PC-9 (cell line): ENCODE data around the gene MYH11. TPM values are rescaled to one million over a fixed set of nuclear protein-coding genes. Genes with fewer than 3 reads are reported as not detected.
"Not testable (repeated sequence)": the region's sequence is repeated elsewhere in the genome, so short reads cannot be mapped to it uniquely, and the experiment has no call there.

Source experiments
- BruUV-seq: library from RNA; stranded (reverse); fragments of 400-500 nt; replicated peaks from 2 replicates; lab custom pipeline; 2021; lab: Mats Ljungman, UMichigan
- CTCF ChIA-PET: fragments of 300-600 bp; sonication (Branson Sonifier 250); formaldehyde crosslinking; loops from one replicate; lab custom pipeline; 2022; ENCODE audit warnings: antibody characterized with exemption; lab: Charles Lee
- POLR2A ChIA-PET: fragments of 300-600 bp; sonication (Branson Sonifier 250); formaldehyde crosslinking; loops from one replicate; lab custom pipeline; 2022; ENCODE audit warnings: antibody characterized with exemption; ENCODE audit not compliant: unreplicated experiment; lab: Charles Lee
- DNase-seq, 2 experiments: peaks; one replicate each; pipeline versions ENCODE4 v3.0.0 to v3.0.0-alpha.2; 2015 to 2022; ENCODE audit warnings: mixed read lengths in 1 of 2
- H2AFZ ChIP-seq: fragments of 200-600 bp; sonication (generic); 2 replicates; pipeline ENCODE4 v1.8.1; 2017; ENCODE audit warnings: antibody characterized with exemption
- H3F3A ChIP-seq: fragments of 200-600 bp; sonication (generic); 2 replicates; pipeline ENCODE4 v1.8.1; 2017; ENCODE audit warnings: antibody characterized with exemption, mild to moderate bottlenecking, low read depth; ENCODE audit not compliant: insufficient read depth
- H3K27ac ChIP-seq: fragments of 200-600 bp; sonication (generic); 2 replicates; pipeline ENCODE4 v1.6.1; 2016; ENCODE audit warnings: mixed run types
- H3K27me3 ChIP-seq: fragments of 200-600 bp; sonication (generic); 2 replicates; pipeline ENCODE4 v1.6.1; 2016; ENCODE audit warnings: low read depth, mixed run types; ENCODE audit not compliant: insufficient read depth
- H3K36me3 ChIP-seq: fragments of 200-600 bp; sonication (generic); 2 replicates; pipeline ENCODE4 v1.6.1; 2016; ENCODE audit warnings: low read depth, mixed run types
- H3K4me1 ChIP-seq: fragments of 200-600 bp; sonication (generic); replicated peaks from 2 replicates; pipeline ENCODE4 v1.6.1; 2016; ENCODE audit warnings: mixed run types; ENCODE audit not compliant: insufficient read depth
- H3K4me2 ChIP-seq: fragments of 200-600 bp; sonication (generic); 2 replicates; pipeline ENCODE4 v1.6.1; 2017; ENCODE audit warnings: mixed run types
- H3K4me3 ChIP-seq: fragments of 200-600 bp; sonication (generic); 2 replicates; pipeline ENCODE4 v1.6.1; 2016; ENCODE audit warnings: mixed run types
- H3K79me2 ChIP-seq: fragments of 200-600 bp; sonication (generic); 2 replicates; pipeline ENCODE4 v1.6.1; 2017; ENCODE audit warnings: low read depth, mixed run types
- H3K9me2 ChIP-seq: fragments of 200-600 bp; sonication (generic); 2 replicates; pipeline ENCODE4 v1.8.1; 2017; ENCODE audit warnings: mild to moderate bottlenecking; ENCODE audit not compliant: insufficient read depth
- H3K9me3 ChIP-seq: fragments of 200-600 bp; sonication (generic); 2 replicates; pipeline ENCODE4 v1.8.1; 2016; ENCODE audit warnings: low read depth; ENCODE audit not compliant: insufficient read depth
- H4K20me1 ChIP-seq: fragments of 200-600 bp; sonication (generic); 2 replicates; pipeline ENCODE4 v1.8.1; 2017; ENCODE audit not compliant: insufficient read depth
- EZH2 ChIP-seq: fragments of 200-600 bp; sonication (generic); IDR thresholded peaks from 2 replicates; pipeline ENCODE4 v1.8.0; 2017; ENCODE audit warnings: antibody characterized with exemption, low read depth
- intact Hi-C: fragments of 100-400 bp; cut with micrococcal nuclease; formaldehyde crosslinking; loops from one replicate; pipeline ENCODE4 v1.10.0; 2022; ENCODE audit not compliant: unreplicated experiment
- total RNA-seq: library from RNA; stranded (reverse); gene quantifications from 2 replicates; pipeline ENCODE4 v1.2.3, GENCODE V29; 2021
- TF ChIP-seq, protein P1 (sequence below): fragments of 200-600 bp; sonication (generic); conservative IDR thresholded peaks from 2 replicates; pipeline ENCODE4 v1.6.1; 2017; ENCODE audit warnings: mixed run types, antibody characterized with exemption, mild to moderate bottlenecking, moderate library complexity

The MYH11 gene
- total RNA-seq, 1 experiment from 2014 or later = 0.11 TPM

DNA sequence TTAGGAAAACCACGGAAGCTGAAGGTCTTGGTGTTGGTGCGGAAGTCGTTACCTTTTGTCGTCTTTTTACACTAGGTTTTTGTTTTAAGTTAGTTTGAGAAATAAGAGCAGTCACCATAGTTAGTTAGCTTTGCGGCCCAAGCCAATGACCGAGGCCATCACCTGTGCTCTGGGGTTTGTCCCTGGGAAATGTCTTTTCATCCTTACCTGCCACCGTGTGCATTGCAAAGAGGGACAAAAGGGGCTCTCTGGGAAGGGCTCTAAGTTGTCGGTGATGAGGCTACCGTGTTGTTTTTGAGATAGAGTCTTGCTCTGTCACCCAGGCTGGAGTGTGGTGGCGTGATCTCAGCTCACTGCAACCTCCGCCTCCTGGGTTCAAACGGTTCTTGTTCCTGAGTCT lies 157.0 kb downstream of the MYH11 start:
- H4K20me1 ChIP-seq = no peaks in the 10 kb centered on the region
- H3K4me1 ChIP-seq = no peaks in the 10 kb centered on the region
- DNase-seq = no peak
- no peak for TF ChIP-seq EZH2
- TF ChIP-seq, protein P1, sequence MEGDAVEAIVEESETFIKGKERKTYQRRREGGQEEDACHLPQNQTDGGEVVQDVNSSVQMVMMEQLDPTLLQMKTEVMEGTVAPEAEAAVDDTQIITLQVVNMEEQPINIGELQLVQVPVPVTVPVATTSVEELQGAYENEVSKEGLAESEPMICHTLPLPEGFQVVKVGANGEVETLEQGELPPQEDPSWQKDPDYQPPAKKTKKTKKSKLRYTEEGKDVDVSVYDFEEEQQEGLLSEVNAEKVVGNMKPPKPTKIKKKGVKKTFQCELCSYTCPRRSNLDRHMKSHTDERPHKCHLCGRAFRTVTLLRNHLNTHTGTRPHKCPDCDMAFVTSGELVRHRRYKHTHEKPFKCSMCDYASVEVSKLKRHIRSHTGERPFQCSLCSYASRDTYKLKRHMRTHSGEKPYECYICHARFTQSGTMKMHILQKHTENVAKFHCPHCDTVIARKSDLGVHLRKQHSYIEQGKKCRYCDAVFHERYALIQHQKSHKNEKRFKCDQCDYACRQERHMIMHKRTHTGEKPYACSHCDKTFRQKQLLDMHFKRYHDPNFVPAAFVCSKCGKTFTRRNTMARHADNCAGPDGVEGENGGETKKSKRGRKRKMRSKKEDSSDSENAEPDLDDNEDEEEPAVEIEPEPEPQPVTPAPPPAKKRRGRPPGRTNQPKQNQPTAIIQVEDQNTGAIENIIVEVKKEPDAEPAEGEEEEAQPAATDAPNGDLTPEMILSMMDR = no peak
- H3K4me2 ChIP-seq = no peak overlapping the region
- H3K79me2 ChIP-seq = no peaks in the 10 kb centered on the region
- no peaks in the 10 kb centered on the region for H3F3A ChIP-seq
- H3K27me3 ChIP-seq = no peaks in the 10 kb centered on the region
- intact Hi-C loops = no loop called here
- H3K4me3 ChIP-seq = no peak overlapping the region
- ChIA-PET CTCF (no interaction called here), POLR2A (no interaction called here)
- no peaks in the 10 kb centered on the region for H3K9me2 ChIP-seq
- peaks cover 9% of the 10 kb centered on the region; the same call in 1 of the 2 replicates for H3K36me3 ChIP-seq
- H2AFZ ChIP-seq = no peak overlapping the region
- no peak overlapping the region for H3K27ac ChIP-seq
- no peaks in the 10 kb centered on the region for H3K9me3 ChIP-seq
- BruUV-seq = no TSS peak

DNA sequence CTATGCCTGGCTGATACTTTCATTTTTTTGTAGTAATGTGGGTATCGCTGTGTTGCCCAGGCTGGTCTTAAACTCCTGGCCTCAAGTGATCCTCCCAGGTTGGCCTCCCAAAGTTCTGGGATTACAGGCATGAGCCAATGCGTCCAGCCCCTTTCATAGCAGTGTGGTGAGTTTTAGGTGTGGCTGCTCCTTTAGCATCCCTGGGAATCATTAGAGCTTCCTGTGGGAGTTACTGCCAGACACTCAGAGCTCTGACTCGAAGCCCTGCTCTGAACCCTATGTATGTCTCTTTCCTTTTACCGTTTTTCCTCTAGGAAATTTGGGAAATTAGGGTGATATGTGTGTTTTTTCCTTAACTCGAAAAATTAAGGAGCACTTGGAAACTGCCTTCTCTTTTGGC lies 162.3 kb downstream of the MYH11 start:
- ChIA-PET CTCF (no interaction called here), POLR2A (no interaction called here)
- H3K36me3 ChIP-seq = peaks cover 27% of the 10 kb centered on the region

DNA sequence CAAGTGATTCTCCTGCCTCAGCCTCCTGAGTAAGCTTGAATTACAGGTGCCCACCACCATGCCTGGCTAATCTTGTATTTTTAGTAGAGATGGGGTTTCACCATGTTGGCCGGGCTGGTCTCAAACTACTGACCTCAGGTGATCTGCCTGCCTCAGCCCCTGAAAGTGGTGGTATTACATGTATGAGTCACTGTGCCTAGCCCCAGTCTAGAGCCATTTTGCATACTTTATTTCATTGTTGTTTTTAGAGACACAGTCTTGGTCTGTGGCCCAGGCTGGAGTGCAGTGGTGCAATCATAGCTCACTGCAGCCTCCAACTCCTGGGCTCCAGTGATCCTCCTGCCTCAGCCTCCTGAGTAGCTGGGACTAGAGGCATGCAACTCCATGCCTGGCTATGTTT lies 164.3 kb downstream of the MYH11 start:
- H3K9me3 ChIP-seq, POLR2A ChIA-PET, H3K4me1 ChIP-seq, intact Hi-C loops, H3K4me2 ChIP-seq, H3K9me2 ChIP-seq, H3F3A ChIP-seq, H3K4me3 ChIP-seq, DNase-seq, H4K20me1 ChIP-seq, H3K79me2 ChIP-seq, H3K27ac ChIP-seq, H3K27me3 ChIP-seq, BruUV-seq, H2AFZ ChIP-seq: not testable (repeated sequence)
- CTCF ChIA-PET = interaction anchor here (0.6 kb wide), 1 partner anchor 101 kb away, joined by 4 read pairs; no protein-coding TSS in a partner anchor
- peaks cover 27% of the 10 kb centered on the region for H3K36me3 ChIP-seq

More for the DNA sequence above, 162.3 kb downstream of the MYH11 start:
- H3K27me3 ChIP-seq = no peaks in the 10 kb centered on the region
- H2AFZ ChIP-seq = no peak overlapping the region
- no peak overlapping the region for H3K4me2 ChIP-seq
- H3K27ac ChIP-seq = no peak overlapping the region
- TF ChIP-seq EZH2 = no peak
- TF ChIP-seq, protein P1 = no peak
- BruUV-seq = no TSS peak
- H3K4me1 ChIP-seq = no peaks in the 10 kb centered on the region
- H3K9me3 ChIP-seq = no peaks in the 10 kb centered on the region
- DNase-seq = no peak
- no peaks in the 10 kb centered on the region for H3K79me2 ChIP-seq
- H3K9me2 ChIP-seq = no peaks in the 10 kb centered on the region
- H3K4me3 ChIP-seq = no peak overlapping the region
- intact Hi-C loops = no loop called here
- no peaks in the 10 kb centered on the region for H3F3A ChIP-seq
- no peaks in the 10 kb centered on the region for H4K20me1 ChIP-seq

DNA sequence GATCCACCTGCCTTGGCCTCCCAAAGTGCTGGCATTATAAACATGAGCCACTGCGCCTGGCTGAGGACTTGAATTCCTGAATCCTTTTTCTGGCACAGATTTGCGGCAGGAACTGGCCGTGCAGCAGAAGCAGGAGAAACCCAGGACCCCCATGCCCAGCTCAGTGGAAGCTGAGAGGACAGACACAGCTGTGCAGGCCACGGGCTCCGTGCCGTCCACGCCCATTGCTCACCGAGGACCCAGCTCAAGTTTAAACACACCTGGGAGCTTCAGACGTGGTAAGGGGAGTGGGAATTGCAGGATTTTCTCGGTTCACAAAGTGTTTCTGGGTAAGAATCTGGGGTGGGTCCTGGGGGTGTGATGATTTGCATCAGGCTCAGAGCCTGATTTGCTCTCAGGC lies 165.8 kb downstream of the MYH11 start:
- Histone ChIP-seq H3K4me1 (no peaks in the 10 kb centered on the region), H3K36me3 (peaks cover 27% of the 10 kb centered on the region; the same call in 1 of the 2 replicates), H3K27ac (no peak overlapping the region), H2AFZ (no peak overlapping the region), H3K27me3 (no peaks in the 10 kb centered on the region), H3K4me2 (no peak overlapping the region), H3K9me2 (no peaks in the 10 kb centered on the region), H3F3A (no peaks in the 10 kb centered on the region), H3K9me3 (no peaks in the 10 kb centered on the region), H3K79me2 (no peaks in the 10 kb centered on the region), H4K20me1 (no peaks in the 10 kb centered on the region), H3K4me3 (no peak overlapping the region)
- POLR2A ChIA-PET = interaction anchor here (0.6 kb wide), 1 partner anchor 148 kb away, joined by 3 read pairs; no protein-coding TSS in a partner anchor
- TF ChIP-seq EZH2 = no peak
- TF ChIP-seq, protein P1 = no peak
- intact Hi-C loops = no loop called here
- no TSS peak for BruUV-seq
- no peak for DNase-seq
- CTCF ChIA-PET = no interaction called here
